ENCODE measurements around the gene FCRLB. TPM values are rescaled to one million over a fixed set of nuclear protein-coding genes. Genes with fewer than 3 reads are reported as not detected.
A peak's percentile ranks its signal among the peaks of the same experiment; 100 is the strongest.

Gene FCRLB
- total and polyA plus RNA-seq, 9 of the 15 experiments (the other 6 are each of a cell fraction or from before 2014, with no cell fraction given): 0.20 to 4.6 (median 1.3) TPM

DNA sequence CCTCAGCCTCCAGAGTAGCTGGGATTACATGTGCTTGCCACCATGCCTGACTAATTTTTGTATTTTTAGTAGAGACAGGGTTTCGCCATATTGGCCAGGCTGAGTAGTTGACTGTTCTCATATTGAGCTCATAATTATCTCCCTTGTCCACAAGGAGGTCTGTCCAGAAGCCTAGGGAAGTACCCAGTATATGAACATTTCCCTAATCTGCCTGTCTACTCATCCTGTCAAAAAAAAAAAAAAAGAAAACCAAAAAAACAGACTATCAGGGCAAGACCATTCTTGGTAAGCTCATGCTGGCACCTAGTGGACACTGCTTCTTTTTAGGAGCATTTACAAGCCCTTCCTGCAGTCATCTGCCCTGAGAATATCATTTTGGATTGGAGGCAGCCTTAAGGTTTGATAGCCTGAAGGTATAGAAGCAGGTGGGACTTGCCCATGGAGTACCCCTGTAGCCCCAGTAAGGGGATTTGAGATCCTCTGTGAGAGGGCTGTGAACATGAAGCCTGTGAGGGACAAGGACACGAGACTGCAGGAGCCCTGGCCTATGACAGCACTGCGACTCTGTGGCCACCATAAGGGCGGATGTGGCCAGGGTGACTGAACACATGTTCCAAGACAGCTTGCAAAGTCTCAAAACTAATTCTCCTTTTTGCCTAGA lies 17.4 kb downstream of the FCRLB start (continued):
- TF ChIP-seq, protein P1, sequence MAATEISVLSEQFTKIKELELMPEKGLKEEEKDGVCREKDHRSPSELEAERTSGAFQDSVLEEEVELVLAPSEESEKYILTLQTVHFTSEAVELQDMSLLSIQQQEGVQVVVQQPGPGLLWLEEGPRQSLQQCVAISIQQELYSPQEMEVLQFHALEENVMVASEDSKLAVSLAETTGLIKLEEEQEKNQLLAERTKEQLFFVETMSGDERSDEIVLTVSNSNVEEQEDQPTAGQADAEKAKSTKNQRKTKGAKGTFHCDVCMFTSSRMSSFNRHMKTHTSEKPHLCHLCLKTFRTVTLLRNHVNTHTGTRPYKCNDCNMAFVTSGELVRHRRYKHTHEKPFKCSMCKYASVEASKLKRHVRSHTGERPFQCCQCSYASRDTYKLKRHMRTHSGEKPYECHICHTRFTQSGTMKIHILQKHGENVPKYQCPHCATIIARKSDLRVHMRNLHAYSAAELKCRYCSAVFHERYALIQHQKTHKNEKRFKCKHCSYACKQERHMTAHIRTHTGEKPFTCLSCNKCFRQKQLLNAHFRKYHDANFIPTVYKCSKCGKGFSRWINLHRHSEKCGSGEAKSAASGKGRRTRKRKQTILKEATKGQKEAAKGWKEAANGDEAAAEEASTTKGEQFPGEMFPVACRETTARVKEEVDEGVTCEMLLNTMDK (IDR thresholded peaks at IDR 0.05; ENCODE audit: borderline replicate concordance, insufficient read depth, low read depth, low read length, poor library complexity, severe bottlenecking): no peak
- no peak for TF ChIP-seq E2F3 (CRISPR knock-in tag; IDR thresholded peaks at IDR 0.05)
- 0 out of 2 replicates have a peak, but pooled peaks have one; percentile 35 for TF ChIP-seq NFATC3 (IDR thresholded peaks at IDR 0.05)
- TF ChIP-seq SIX5 (IDR thresholded peaks at IDR 0.05; ENCODE audit: borderline replicate concordance in 1 of 2, insufficient read depth in 1 of 2, low read depth in 1 of 2, low read length in 2 of 2): no peak
- TF ChIP-seq WHSC1 (IDR thresholded peaks at IDR 0.05; ENCODE audit: low read length): no peak
- TF ChIP-seq, protein P2, sequence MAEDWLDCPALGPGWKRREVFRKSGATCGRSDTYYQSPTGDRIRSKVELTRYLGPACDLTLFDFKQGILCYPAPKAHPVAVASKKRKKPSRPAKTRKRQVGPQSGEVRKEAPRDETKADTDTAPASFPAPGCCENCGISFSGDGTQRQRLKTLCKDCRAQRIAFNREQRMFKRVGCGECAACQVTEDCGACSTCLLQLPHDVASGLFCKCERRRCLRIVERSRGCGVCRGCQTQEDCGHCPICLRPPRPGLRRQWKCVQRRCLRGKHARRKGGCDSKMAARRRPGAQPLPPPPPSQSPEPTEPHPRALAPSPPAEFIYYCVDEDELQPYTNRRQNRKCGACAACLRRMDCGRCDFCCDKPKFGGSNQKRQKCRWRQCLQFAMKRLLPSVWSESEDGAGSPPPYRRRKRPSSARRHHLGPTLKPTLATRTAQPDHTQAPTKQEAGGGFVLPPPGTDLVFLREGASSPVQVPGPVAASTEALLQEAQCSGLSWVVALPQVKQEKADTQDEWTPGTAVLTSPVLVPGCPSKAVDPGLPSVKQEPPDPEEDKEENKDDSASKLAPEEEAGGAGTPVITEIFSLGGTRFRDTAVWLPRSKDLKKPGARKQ (CRISPR knock-in tag; IDR thresholded peaks at IDR 0.05): no peak
- no peak for TF ChIP-seq SRSF7 (optimal IDR thresholded peaks at IDR 0.05; ENCODE audit: low read depth, low read length)
- no peak for TF ChIP-seq ZBTB17 (CRISPR knock-in tag; IDR thresholded peaks at IDR 0.05)
- TF ChIP-seq ZNF239 (CRISPR knock-in tag; IDR thresholded peaks at IDR 0.05): no peak
- 0 out of 4 replicates have a peak, but pooled peaks of 1 of the 2 experiments have one; percentile 21 for TF ChIP-seq NRF1 (conservative IDR thresholded peaks at IDR 0.05 in 1 of 2, IDR thresholded peaks at IDR 0.05 in 1 of 2)
- TF ChIP-seq IFI16 (CRISPR knock-in tag; IDR thresholded peaks at IDR 0.05): no peak
- TF ChIP-seq CC2D1A (IDR thresholded peaks at IDR 0.05): peak; percentile 93
- TF ChIP-seq ZNF316 (IDR thresholded peaks at IDR 0.05): peak; percentile 4; the same call in 1 of the 2 replicates
- TF ChIP-seq, protein P3, sequence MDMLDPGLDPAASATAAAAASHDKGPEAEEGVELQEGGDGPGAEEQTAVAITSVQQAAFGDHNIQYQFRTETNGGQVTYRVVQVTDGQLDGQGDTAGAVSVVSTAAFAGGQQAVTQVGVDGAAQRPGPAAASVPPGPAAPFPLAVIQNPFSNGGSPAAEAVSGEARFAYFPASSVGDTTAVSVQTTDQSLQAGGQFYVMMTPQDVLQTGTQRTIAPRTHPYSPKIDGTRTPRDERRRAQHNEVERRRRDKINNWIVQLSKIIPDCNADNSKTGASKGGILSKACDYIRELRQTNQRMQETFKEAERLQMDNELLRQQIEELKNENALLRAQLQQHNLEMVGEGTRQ (CRISPR knock-in tag; IDR thresholded peaks at IDR 0.05): no peak
- no peak; the same call in 1 of the 2 replicates for TF ChIP-seq L3MBTL2 (IDR thresholded peaks at IDR 0.05)
- TF ChIP-seq HIVEP1 (CRISPR knock-in tag; IDR thresholded peaks at IDR 0.05): no peak
- TF ChIP-seq ZNF511 (CRISPR knock-in tag; IDR thresholded peaks at IDR 0.05): no peak
- no peak for TF ChIP-seq ZNF668 (CRISPR knock-in tag; IDR thresholded peaks at IDR 0.05)
- no peak for TF ChIP-seq ZC3H11A (IDR thresholded peaks at IDR 0.05; ENCODE audit: low read depth, low read length)
- 0 out of 2 replicates have a peak, but pooled peaks have one; percentile 25 for TF ChIP-seq HES1 (IDR thresholded peaks at IDR 0.05; ENCODE audit: low read depth)
- no peak for TF ChIP-seq ZNF717 (CRISPR knock-in tag; IDR thresholded peaks at IDR 0.05)
- TF ChIP-seq TCF7 (IDR thresholded peaks at IDR 0.05; ENCODE audit: borderline replicate concordance): no peak
- TF ChIP-seq ZKSCAN1 (IDR thresholded peaks at IDR 0.05; ENCODE audit: low read depth, low read length): no peak
- TF ChIP-seq RBM25 (IDR thresholded peaks at IDR 0.05; ENCODE audit: low read depth, low read length, severe bottlenecking): peak; percentile 54

Data from K562 (cell line).